ENCODE measurements around the gene YTHDC2.

YTHDC2 gene

GRCh38 chr5:113606298-113607134 is 93.0 kb downstream of the YTHDC2 start:
- DNase-seq, result peak; percentile 30 to 68 (median 37)

DNA sequence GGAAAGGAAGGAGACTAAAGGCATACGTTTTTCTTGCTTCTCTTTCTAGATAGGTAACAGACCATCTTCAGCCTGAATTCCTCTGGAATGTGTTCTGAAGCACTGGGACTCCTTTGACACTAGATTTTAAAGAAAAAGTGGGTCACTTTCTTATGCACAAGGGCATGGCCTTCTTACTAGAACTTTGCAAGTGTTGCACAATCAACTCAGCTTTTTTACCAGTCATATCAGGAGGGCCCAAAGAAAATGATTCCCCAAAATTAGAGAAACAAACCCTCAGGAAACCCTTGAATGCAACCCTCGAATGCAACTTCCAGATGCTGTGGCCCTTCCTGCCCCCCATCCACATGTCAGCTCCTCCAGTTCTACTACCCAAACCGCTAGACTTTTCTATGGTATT is 93.9 kb downstream of the YTHDC2 start:
- DNase-seq, result no peak

- DNase-seq, result no peak
These were observed 94.7 kb downstream of the YTHDC2 start for GRCh38 chr5:113608113-113608596.

- peak; percentile 17 to 56 (median 20) for DNase-seq
These were observed 98.6 kb downstream of the YTHDC2 start for GRCh38 chr5:113612060-113612496.

DNA sequence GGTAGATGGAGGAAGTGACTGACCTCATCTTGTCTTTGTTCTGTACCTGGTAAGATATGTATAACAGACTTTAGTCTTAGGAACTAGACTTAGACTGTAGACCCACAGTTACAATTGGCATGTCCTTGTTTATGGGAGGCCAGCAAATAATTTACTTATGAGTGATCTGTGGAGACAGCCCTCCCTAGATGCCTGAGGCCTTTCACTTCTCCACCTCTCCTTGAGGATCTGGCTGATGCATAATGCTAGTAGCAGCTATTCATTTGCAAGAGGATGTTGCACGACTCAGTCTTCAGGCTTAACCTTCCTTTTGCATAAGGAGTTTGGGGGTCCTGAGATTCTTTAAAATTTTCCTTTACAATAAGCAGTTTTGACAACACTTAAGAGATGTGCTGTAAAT is 100.7 kb downstream of the YTHDC2 start:
- no peak for DNase-seq

- DNase-seq, result no peak
These were observed 102.2 kb downstream of the YTHDC2 start for GRCh38 chr5:113615708-113616107.

DNA sequence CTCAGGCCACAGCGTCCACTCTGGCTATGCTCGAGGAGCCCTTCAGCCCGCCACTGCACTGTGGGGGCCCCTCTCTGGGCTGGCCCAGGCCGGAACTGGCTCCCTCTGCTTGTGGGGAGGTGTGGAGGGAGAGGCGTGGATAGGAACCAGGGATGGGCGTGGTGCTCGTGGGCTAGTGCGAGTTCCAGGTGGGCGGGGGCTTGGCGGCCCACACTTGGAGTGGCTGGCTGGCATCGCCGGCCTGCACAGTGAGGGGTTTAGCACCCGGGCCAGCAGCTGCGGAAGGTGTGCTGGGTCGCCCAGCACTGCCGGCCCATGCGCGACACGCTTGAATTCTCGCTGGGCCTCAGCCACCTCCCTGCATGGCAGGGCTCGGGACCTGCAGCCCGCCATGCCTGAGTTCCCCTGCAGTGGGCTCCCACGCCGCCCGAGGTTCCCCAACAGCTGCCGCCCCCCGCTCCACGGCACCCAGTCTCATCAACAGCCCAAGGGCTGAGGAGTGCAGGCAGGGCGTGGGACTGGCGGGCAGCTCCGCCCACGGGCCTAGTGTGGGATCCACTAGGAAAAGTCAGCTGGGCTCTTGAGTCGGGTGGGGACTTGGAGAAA is 103.8 kb downstream of the YTHDC2 start:
- no peak for DNase-seq

GRCh38 chr5:113632996-113633395 is 119.5 kb downstream of the YTHDC2 start:
- DNase-seq, result no peak

DNA sequence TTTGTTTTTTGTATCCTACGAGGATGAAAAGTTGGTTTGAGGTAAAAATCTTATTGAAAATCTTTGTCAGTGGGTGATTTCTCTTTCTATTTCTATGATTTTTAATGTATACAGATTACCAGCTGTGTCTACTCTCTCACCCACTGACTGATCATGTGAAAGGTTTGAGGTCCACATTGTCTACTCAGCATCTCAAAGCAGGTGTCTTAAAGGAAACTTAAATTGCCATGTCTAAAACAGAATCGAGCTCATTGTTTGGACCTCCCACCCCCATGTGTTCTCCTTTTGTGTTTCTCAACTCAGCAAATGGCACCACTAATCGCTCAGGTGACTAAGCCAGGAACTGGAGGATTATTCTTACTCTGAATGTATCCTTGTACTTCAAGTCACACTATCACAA is 121.5 kb downstream of the YTHDC2 start:
- DNase-seq, result no peak

- no peak for DNase-seq
These were observed 128.2 kb downstream of the YTHDC2 start for GRCh38 chr5:113641715-113642114.
